ENCODE measurements around the gene DCAF6. TPM values are rescaled to one million over a fixed set of nuclear protein-coding genes. Genes with fewer than 3 reads are reported as not detected.

Gene DCAF6
- total RNA-seq, 2 donors from 2014 or later: 47.2 to 76.7 TPM

GRCh38 chr1:168005529-168005928, 69.0 kb downstream of the DCAF6 start:
- Histone ChIP-seq H3K9me3 (no peaks in the 10 kb centered on the region), H3K4me1 (ENCODE audit: control insufficient read depth in 1 of 2, low read depth in 2 of 2) (peaks cover 0 to 9% of the 10 kb centered on the region in 2 donors), H3K36me3 (peaks cover 16% of the 10 kb centered on the region), H3K4me3 (no peak overlapping the region), H3K27me3 (replicated peaks; ENCODE audit: insufficient read depth) (no peaks in the 10 kb centered on the region), H3K27ac (no peak overlapping the region)
- ATAC-seq (ENCODE audit: insufficient number of reproducible peaks, low FRiP score, low read depth): no peak
- no peak for TF ChIP-seq CTCF (IDR thresholded peaks at IDR 0.05)
- DNase-seq (ENCODE audit: low spot score): no peak

GRCh38 chr1:168007691-168008090, 71.2 kb downstream of the DCAF6 start:
- Histone ChIP-seq H3K4me3 (no peak overlapping the region), H3K4me1 (ENCODE audit: control insufficient read depth in 1 of 2, low read depth in 2 of 2) (peaks cover 0 to 9% of the 10 kb centered on the region in 2 donors), H3K27ac (no peak overlapping the region), H3K27me3 (replicated peaks; ENCODE audit: insufficient read depth) (no peaks in the 10 kb centered on the region), H3K36me3 (peaks cover 16% of the 10 kb centered on the region), H3K9me3 (no peaks in the 10 kb centered on the region)
- DNase-seq (ENCODE audit: low spot score): no peak
- no peak for TF ChIP-seq CTCF (IDR thresholded peaks at IDR 0.05)
- ATAC-seq (ENCODE audit: insufficient number of reproducible peaks, low FRiP score, low read depth): no peak

GRCh38 chr1:168008595-168008994, 72.1 kb downstream of the DCAF6 start:
- ATAC-seq (ENCODE audit: insufficient number of reproducible peaks, low FRiP score, low read depth) (no peak), DNase-seq (ENCODE audit: low spot score) (no peak)
- TF ChIP-seq CTCF (IDR thresholded peaks at IDR 0.05): no peak
- peaks cover 0 to 9% of the 10 kb centered on the region in 2 donors for H3K4me1 ChIP-seq (ENCODE audit: control insufficient read depth in 1 of 2, low read depth in 2 of 2)
- H3K27me3 ChIP-seq (replicated peaks; ENCODE audit: insufficient read depth): no peaks in the 10 kb centered on the region
- H3K36me3 ChIP-seq: peaks cover 16% of the 10 kb centered on the region
- H3K9me3 ChIP-seq: no peaks in the 10 kb centered on the region
- no peak overlapping the region for H3K4me3 ChIP-seq
- no peak overlapping the region for H3K27ac ChIP-seq

GRCh38 chr1:168009322-168009721, 72.8 kb downstream of the DCAF6 start:
- ATAC-seq (ENCODE audit: insufficient number of reproducible peaks, low FRiP score, low read depth): no peak
- H3K4me3 ChIP-seq: no peak overlapping the region
- no peak for DNase-seq (ENCODE audit: low spot score)
- peaks cover 0 to 9% of the 10 kb centered on the region in 2 donors for H3K4me1 ChIP-seq (ENCODE audit: control insufficient read depth in 1 of 2, low read depth in 2 of 2)
- no peak overlapping the region for H3K27ac ChIP-seq
- no peaks in the 10 kb centered on the region for H3K27me3 ChIP-seq (replicated peaks; ENCODE audit: insufficient read depth)
- no peaks in the 10 kb centered on the region for H3K9me3 ChIP-seq
- H3K36me3 ChIP-seq: peaks cover 11% of the 10 kb centered on the region
- no peak for TF ChIP-seq CTCF (IDR thresholded peaks at IDR 0.05)

GRCh38 chr1:168019407-168019806, 82.9 kb downstream of the DCAF6 start:
- Histone ChIP-seq H3K9me3 (no peaks in the 10 kb centered on the region), H3K27ac (no peak overlapping the region), H3K4me1 (ENCODE audit: control insufficient read depth in 1 of 2, low read depth in 2 of 2) (no peaks in the 10 kb centered on the region), H3K36me3 (peaks cover 4% of the 10 kb centered on the region), H3K4me3 (no peak overlapping the region), H3K27me3 (replicated peaks; ENCODE audit: insufficient read depth) (no peaks in the 10 kb centered on the region)
- TF ChIP-seq CTCF (IDR thresholded peaks at IDR 0.05): no peak
- no peak for DNase-seq (ENCODE audit: low spot score)
- ATAC-seq (ENCODE audit: insufficient number of reproducible peaks, low FRiP score, low read depth): no peak

Measured in thoracic aorta (tissue), 2 donors.